ENCODE data around the gene RTN3.
"Not testable (repeated sequence)": the region's sequence is repeated elsewhere in the genome, so short reads cannot be mapped to it uniquely, and the experiment has no call there.

The RTN3 gene

DNA sequence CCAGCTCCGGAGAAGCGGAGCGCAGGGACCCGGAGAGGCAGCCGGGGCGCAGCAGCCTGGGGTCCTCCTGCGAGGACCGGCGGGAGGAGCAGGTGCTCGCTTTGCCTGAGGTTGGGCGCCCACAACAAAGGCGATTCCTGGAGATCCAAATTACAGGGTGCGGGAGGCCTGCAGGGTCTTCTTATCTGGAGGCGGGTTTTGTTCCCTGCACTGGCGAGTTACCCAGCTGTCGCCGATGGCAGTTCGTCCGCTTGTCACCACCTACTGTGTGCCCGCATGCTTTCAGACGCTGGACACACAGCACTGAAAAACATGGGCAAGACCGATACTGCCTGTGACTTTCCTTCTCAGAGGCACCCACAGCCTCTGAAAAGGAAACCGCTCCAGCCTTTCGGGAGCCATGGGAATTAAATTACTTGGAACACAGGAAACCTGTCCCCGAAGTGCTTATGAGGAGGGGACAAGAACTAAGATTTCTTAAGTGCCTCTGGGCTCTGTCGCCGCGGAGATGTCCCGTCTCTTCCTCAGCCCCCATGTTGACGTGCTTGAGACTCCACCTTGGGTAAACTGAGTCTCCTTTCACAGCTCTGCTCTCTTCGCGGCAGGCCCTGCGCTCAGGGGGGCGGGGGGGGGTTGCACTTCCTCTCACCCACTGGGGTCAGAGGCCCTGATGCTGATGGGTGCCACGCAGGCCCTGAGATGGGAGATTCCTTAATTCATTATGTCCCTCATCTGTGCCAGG lies 88.6 kb downstream of the RTN3 start:
- DNase-seq: peak; percentile 53

DNA sequence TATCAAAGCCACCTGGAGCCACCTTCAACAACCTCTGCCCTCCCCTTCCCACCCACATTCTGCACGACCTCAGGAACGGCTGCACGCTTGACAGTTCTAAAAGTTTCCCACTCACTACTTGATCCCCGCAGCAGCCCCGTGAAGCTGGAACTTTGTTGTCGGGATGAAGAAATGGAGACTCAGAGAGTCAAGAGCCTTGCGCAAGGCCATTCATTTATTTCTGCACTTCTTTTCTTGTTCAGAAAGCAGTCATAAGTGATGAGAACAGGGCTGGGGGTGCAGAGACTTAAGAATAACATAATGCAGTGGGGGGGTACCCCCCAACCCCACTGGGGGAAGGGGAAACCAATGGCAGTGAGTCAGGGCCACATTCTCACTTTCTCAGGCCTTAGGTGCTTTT lies 89.5 kb downstream of the RTN3 start:
- DNase-seq: no peak

DNA sequence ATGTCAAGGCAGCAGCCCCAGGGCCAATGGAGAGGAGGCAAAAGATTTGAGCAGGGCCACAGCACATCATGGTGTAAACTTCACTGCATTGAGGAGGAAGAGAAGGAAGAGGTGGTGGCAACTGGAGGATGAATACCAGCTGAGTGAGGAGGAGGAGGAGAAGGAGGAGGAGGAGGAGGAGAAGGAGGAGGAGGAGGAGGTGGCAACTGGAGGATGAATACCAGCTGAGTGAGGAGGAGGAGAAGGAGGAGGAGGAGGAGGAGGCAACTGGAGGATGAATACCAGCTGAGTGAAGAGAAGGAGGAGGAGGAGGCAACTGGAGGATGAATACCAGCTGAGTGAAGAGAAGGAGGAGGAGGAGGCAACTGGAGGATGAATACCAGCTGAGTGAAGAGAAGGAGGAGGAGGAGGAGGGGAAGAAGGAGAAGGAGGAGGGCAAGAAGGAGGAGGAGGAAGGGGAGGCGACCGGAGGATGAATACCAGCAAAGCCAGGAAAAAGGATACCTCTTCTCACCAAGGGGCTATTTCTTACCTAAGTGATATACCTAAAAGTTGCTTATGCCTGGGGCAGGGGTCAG lies 90.5 kb downstream of the RTN3 start:
- DNase-seq: not testable (repeated sequence)

DNA sequence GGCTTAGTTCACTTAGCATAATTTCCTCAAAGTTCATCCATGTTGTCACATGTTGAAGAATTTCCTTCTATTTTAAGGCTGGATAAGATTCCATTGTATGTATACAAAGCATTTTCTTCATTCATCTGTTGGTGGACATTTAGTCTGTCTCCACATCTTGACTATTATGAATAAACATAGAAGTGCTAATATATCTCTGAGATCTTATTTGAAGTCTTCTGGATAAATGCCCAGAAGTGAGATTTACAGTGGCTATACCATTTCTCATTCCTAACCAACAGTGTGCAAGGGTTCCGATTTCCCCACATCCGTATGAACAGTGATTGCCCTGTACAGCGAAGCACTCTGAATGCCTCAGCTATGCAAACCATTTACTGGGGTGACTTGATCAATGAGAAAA lies 93.9 kb downstream of the RTN3 start:
- DNase-seq: no peak

DNA sequence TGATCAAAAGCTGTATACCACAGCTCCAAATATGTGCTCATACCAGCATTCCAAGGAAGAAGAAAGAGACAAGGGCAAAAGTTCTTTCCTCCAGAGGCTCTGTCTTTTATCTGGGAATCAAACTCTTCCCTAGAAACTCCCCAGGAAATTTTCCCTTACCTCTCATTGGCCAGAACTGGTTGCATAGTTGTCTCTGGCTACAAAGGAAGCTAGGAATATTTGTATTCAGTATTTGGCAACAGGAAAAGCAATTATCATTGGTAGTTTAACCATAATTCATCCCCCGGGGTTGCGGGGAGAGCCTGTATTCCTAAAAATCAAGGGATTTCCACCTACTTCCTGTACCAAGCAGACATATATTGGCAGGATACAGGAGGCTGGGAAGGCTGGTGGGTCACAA lies 97.7 kb downstream of the RTN3 start:
- DNase-seq: no peak

DNA sequence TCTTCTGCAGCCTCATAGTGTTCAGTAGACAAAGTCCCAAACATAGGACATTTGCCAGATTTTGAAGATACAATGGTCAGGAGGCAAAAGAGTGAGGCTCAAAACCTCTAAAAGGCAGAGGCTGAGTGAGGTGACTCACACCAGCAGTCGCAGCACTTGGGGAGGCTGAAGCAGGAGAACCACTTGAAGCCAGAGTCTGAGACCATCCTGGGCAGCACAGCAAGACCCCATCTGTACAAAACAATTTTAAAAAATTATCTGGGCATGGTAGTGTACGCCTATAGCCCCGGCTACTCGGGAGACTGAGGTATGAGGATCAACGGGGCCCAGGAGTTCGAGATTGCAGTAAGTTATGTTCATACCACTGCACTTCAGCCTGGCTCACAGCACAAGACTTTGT lies 101.4 kb downstream of the RTN3 start:
- no peak for DNase-seq

DNA sequence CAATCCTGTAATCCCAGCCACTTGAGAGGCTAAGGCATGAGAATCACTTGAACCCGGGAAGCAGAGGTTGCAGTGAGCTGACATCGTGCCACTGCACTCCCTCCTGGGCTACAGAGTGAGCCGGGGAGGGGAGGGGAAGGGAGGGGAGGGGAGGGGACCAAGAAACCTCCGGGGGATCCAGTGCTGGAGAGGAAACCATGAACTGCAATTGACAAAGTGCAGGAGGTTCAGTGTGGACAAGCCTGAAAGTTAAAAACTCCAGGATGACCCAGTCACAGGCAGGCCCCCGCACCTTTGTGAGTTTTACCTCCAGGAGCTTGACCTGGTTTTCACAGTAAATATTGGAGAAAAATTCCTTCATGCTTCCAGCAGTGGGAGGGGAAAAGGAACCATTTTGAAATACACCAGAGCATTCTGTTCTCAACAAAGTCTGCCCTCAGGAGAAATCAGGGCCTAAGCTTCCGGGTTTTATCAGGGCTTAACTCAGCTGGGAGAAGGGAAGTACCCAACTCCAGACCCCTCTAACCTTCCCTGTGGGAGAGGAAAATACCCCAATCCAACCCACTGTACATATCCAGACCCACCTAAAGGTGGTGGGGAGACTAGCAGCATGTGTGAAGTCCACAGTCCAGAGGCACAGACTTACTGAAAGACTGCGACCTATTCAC lies 102.8 kb downstream of the RTN3 start:
- no peak for DNase-seq

DNA sequence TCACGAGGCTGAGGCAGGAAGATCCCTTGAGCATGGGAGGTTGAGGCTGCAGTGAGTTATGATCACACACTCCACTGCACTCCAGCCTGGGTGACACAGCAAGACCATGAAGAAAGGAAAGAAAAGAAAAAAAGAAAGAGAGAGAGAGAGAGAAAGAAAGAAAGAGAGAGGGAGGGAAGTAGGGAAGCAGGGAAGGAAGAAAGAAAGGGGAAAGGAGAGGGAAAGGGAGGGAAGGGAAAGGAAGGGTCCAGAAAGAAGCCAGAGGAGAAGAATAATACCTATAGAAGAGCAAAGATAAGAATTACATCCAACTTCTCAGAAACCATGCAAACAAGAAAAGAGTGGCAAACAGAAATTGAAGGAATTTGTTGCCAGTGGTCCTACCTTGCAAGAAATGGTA lies 104.5 kb downstream of the RTN3 start:
- DNase-seq: no peak

DNA sequence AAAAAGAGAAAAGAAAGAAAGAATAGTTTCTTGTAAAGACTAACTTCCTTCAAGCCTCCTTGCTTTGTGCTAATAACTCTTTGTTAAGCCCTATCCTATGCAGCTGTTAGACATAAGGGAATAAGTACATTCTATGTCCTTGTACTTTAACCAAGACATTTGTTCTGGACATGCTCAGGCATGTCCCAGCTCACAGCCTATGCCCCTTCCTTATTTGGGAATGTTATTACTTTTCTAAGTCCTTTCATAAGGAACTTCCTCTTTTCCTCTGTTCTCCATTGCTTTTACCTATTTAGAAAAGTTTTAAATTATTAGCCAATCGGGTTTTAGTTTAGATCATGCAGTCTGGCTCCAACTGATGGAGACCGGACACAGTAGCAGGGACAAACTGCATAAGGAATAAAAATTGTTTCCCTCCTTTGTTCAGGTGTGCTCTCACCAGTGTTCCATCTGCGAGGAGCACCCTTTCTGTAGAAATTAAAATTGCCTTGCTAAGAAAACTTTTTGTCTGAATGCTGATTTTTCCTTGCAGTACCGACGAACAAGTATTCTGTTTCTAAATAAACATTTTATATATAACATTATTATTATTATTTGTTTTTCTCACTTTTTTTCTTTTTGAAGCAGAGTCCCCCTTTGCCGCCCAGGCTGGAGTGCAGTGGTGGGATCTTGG lies 110.3 kb downstream of the RTN3 start:
- DNase-seq: no peak

DNA sequence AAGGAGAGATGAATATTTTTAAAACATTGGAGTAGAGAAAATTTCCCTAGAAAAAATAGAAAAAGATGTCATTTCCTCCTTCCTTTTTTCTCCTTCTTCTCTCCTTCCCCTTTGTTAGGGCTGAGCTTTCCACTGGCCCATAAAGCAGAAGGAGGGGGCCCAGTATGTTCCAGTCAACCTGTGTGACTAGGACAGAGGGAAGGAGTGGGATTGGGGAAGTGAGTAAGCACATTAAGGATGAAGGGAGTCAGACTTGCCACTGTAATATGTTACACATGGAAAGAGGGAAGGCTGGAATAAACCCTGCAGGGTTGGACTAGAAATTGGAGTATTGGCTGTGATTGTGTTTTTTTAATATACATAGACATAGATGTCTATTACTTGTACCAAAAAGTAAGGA lies 111.9 kb downstream of the RTN3 start:
- DNase-seq: no peak

DNA sequence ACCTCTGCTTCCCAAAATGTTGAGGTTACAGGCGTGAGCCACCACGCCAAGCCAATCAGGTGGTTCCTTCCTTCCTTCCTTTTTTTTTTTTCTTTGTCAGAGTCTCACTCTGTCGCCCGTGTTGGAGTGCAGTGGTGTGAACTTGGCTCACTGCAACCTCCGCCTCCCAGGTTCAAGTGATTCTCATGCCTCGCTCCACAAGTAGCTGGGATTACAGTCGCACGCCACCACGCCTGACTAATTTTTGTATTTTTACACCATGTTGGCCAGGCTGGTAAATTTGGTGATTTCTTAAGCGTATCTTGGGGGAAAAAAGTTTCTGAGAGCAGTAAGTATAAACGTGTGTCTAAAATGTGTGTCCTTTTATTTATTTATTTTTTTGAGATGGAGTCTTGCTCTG lies 113.8 kb downstream of the RTN3 start:
- no peak for DNase-seq

DNA sequence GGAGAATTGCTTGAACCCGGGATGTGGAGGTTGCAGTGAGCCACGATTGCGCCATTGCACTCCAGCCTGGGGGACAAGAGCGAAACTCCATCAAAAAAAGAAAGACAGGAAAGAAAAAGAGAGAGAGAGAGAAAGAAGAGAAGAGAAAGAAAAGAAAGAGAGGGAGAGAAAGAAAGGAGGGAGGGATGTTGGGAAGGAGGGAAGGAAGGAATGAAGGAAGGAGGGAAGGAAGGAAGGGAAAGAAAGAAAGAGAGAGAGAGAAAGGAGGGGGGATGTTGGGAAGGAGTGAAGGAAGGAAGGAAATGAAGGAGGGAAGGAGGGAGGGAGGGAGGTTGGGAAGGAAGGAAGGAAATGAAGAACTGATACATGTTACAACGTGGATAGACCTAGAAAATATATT lies 119.6 kb downstream of the RTN3 start:
- no peak for DNase-seq

DNA sequence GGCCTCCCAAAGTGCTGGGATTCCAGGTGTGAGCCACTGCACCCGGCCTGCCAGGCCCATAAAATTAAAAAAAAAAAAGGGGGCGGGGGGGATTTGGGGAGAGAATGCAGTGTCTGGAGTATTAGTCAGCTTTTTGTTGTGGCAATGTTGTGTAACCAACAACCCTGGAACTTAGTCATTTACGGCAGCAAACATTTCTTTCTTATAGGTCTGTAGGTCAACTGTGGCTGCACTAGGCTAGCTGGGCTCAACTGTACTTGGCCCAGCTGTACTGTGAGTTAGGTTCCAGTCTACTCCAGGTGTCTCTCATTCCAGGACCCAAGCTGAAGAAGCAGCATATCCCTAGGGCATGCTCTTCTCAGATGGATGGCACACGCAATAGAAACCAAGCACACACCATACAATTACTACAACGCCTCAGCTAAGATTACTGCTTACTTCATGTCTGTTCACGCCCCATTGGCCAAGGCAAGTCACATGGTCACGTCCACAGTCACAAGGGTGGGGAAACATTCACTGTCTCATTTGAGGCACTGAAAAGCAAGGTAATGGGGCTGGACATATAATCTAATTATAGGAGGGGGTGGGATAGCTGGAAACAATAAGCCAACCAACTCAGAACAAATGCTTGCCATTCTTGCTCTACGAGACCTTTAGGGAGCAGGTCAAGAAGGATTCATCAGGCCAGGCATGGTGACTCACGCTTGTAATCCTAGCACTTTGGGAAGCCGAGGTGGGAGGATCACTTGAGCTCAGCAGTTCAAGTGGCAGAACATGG lies 121.5 kb downstream of the RTN3 start:
- DNase-seq: no peak

DNA sequence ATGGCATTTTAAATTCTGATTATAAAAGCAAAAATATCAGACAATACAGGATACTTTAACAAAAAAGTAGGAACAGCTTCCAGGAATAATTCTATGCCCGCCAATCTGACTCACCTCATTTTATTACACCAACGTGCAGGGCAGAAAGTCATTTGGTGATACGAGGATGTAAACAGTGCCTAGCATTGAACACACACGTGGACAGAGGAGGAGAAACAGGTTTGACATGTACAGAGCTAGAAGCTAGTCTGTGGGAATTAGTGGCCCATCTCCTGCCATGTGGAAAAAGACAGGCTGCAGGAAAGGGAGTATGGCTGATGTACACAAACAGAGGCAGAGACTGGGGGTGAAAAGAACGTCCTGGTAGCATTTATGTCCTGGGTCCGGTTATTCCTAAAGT lies 123.0 kb downstream of the RTN3 start:
- no peak for DNase-seq

DNA sequence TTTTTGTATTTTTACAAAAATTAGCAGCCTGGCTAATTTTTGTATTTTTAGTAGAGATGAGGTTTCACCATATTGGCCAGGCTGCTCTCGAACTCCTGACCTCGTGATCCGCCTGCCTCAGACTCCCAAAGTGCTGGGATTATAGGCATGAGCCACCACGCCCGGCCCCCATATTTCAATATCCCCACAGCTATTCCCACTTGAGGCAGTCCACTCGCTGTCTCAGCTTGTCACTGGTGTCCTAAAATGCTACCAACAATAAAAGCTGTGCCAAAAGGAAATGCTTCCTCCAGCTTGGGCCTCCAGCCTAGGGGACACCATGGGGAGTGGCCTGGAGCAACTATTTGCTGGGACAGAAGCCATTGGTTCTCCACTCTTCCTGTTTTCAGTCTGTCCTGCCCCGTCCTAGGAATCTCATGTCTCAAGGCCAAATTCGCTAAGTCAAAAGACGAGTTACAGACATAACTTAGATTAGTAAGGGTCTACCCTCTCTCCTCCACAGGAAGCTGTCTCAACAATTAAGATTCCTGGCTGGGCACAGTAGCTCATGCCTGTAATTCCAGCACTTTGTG lies 124.6 kb downstream of the RTN3 start:
- no peak for DNase-seq

All from NCI-H1105 treated with DMSO at 0.1 percent for 48 hours (cell line).